VCaP (cell line): ENCODE results near the gene ZNF467.

Experiments used
- H3K27ac ChIP-seq: fragments of 450-650 bp; 2 replicates; pipeline ENCODE4 v1.5.1; 2017
- TF ChIP-seq, protein P1 (sequence below): fragments of 450-650 bp; conservative IDR thresholded peaks from 2 replicates; pipeline ENCODE4 v1.5.1; 2017; ENCODE audit warnings: mild to moderate bottlenecking, moderate library complexity

The ZNF467 gene

GRCh38 chr7:149814494-149814893 is 41.1 kb upstream of the ZNF467 start:
- TF ChIP-seq, protein P1, sequence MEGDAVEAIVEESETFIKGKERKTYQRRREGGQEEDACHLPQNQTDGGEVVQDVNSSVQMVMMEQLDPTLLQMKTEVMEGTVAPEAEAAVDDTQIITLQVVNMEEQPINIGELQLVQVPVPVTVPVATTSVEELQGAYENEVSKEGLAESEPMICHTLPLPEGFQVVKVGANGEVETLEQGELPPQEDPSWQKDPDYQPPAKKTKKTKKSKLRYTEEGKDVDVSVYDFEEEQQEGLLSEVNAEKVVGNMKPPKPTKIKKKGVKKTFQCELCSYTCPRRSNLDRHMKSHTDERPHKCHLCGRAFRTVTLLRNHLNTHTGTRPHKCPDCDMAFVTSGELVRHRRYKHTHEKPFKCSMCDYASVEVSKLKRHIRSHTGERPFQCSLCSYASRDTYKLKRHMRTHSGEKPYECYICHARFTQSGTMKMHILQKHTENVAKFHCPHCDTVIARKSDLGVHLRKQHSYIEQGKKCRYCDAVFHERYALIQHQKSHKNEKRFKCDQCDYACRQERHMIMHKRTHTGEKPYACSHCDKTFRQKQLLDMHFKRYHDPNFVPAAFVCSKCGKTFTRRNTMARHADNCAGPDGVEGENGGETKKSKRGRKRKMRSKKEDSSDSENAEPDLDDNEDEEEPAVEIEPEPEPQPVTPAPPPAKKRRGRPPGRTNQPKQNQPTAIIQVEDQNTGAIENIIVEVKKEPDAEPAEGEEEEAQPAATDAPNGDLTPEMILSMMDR, result no peak

GRCh38 chr7:149813254-149814035 is 40.1 kb upstream of the ZNF467 start:
- TF ChIP-seq, protein P1, result no peak
- no peak overlapping the region for H3K27ac ChIP-seq

More at GRCh38 chr7:149814494-149814893, 41.1 kb upstream of the ZNF467 start:
- no peak overlapping the region for H3K27ac ChIP-seq

- no peak overlapping the region for H3K27ac ChIP-seq
Measured at GRCh38 chr7:149811831-149812490, 38.6 kb upstream of the ZNF467 start.

GRCh38 chr7:149811221-149811620 is 37.8 kb upstream of the ZNF467 start:
- TF ChIP-seq, protein P1, result peak; percentile 48
- H3K27ac ChIP-seq, result no peak overlapping the region

More at GRCh38 chr7:149811831-149812490, 38.6 kb upstream of the ZNF467 start:
- TF ChIP-seq, protein P1, result no peak

DNA sequence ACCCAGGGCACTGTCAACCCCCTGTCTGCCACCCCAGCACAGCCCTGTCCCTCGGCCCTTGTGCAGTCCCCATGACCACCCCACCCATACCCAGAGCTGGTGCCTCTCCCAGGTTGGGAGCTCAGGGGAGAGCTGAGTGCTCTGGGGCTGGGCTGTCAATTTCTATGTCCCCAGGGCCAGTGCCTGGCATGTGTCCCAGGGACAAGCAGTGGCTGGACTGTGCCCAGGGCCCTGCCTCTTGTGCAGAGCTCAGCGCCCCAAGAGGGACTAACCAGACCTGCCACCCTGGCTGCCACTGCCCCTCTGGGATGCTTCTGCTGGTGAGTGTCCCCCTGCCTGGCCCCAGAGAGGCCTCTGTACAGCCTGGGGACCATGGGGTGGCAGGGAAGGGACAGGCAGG is 35.8 kb upstream of the ZNF467 start:
- TF ChIP-seq, protein P1, result no peak
- H3K27ac ChIP-seq, result peak overlapping the region; percentile 3; the same call in 1 of the 2 replicates

DNA sequence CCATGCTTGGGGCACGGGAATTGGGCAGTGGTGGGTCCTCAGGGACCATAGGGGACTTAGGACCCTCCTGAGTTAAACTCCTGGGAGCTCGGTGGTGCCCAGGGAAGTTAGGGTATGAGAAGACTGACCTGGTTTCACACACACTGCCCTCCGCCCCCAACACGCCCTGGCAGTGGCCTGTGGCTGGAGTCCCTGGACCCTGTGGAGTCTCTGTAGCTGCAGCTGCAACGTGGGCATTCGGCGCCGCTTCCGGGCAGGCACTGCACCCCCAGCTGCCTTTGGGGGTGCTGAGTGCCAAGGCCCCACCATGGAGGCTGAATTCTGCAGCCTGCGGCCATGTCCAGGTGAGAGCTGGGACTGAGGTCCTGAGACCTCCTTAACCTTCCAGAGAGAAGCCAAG is 34.9 kb upstream of the ZNF467 start:
- TF ChIP-seq, protein P1, result no peak
- H3K27ac ChIP-seq, result no peak overlapping the region

- TF ChIP-seq, protein P1, result no peak
- no peak overlapping the region for H3K27ac ChIP-seq
Measured at GRCh38 chr7:149806726-149807125, 33.3 kb upstream of the ZNF467 start.
